Skeletal muscle satellite cell (primary cell): ENCODE measurements around the gene MYO7B.

Source experiments
- H3K27me3 ChIP-seq: 2 replicates; pipeline ENCODE4 v1.7.0; 2013; ENCODE audit warnings: low read length; ENCODE audit not compliant: control insufficient read depth, insufficient read depth
- H3K36me3 ChIP-seq: 2 replicates; pipeline ENCODE4 v1.7.0; 2013; ENCODE audit warnings: mild to moderate bottlenecking, control low read depth, low read length; ENCODE audit not compliant: insufficient read depth
- H3K4me1 ChIP-seq: 2 replicates; pipeline ENCODE4 v1.7.0; 2013; ENCODE audit warnings: low read length; ENCODE audit not compliant: control insufficient read depth, insufficient read depth
- H3K4me2 ChIP-seq: 2 replicates; pipeline ENCODE4 v1.7.0; 2013; ENCODE audit warnings: mild to moderate bottlenecking, low read length
- H3K4me3 ChIP-seq: 2 replicates; pipeline ENCODE4 v1.7.0; 2013; ENCODE audit warnings: low read length
- H3K9ac ChIP-seq: 2 replicates; pipeline ENCODE4 v1.7.0; 2013; ENCODE audit warnings: mild to moderate bottlenecking, low read depth, low read length, moderate library complexity
- H3K9me3 ChIP-seq: replicated peaks from 2 replicates; pipeline ENCODE4 v1.7.0; 2013; ENCODE audit warnings: mild to moderate bottlenecking, control low read depth, low read length

MYO7B gene

DNA sequence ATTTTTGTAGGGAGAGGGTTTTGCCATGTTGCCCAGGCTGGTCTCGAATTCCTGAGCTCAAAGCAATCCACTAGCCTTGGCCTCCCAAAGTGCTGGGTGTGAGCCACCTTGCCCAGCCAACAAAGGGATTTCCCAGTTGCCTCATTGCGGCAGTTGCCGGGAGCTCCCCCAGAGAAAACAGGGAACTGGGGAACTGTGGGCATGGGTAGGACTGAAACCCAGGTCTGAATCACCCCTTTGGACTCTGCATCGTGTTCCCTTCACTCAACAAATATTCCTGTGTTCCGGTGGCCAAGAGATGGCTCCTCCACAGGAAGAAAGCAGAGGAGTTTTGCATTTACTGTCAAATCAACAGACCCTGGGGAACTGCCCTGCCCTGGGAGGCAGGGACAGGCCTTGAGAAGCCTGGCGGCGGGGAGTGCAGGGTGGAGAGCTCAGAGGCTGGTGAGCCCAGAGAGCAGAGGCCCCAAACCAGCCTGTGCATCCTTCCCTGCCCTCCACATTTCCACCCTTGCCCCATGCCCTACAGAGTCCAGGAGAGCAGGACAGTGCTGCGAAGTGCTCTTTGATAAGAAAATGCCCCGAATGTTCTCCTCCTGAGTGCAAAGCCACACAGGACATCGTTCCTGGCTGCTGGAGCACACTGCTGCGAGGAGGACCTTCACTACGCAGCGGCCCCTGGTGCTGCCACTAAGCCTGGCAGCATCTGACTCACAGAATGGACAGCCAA is 24.9 kb downstream of the MYO7B start:
- Histone ChIP-seq H3K36me3 (no peaks in the 10 kb centered on the region), H3K4me1 (peaks cover 26% of the 10 kb centered on the region), H3K9me3 (no peaks in the 10 kb centered on the region), H3K4me3 (peak overlapping the region; percentile 12), H3K27me3 (peaks cover 7% of the 10 kb centered on the region), H3K4me2 (peak overlapping the region; percentile 61), H3K9ac (peak overlapping the region; percentile 18)

DNA sequence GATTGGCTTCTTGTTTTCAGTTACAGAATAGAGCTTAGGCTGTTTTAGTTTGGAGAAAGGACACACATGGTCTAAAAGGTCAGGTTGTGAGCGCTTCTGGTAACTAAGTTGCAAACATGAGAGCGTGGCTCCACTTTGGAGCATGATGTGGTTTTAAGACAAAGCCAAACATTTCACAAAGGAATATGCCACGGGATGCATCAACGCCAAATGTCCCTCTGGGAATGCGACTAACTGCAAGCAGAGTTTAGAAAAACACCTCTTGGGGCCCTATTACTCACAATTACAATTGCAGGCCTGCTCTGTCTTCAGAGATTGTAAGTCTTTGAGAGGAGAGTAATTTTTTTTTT is 25.4 kb downstream of the MYO7B start:
- Histone ChIP-seq H3K4me3 (no peak overlapping the region), H3K36me3 (no peaks in the 10 kb centered on the region), H3K27me3 (peaks cover 3% of the 10 kb centered on the region), H3K4me1 (peaks cover 26% of the 10 kb centered on the region), H3K9me3 (no peaks in the 10 kb centered on the region), H3K4me2 (peak overlapping the region; percentile 61), H3K9ac (no peak overlapping the region)

DNA sequence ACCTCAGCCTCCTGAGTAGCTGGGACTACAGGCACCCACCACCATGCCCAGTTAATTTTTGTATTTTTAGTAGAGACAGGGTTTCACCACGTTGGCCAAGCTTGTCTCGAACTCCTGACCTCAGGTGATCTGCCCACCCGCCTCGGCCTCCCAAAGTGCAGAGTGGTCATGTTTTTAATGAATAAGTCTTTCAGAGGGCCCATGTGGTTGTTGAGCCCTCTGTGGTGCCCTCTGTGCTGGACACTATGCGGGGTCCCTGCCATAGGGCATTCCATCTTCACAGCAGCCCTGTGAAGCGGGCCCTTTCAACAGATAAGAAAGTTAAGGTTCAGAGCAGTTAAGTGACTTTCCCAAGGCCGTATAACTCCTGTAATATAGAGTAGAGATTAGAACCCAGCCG is 25.9 kb downstream of the MYO7B start:
- Histone ChIP-seq H3K9me3 (no peaks in the 10 kb centered on the region), H3K4me3 (no peak overlapping the region), H3K36me3 (no peaks in the 10 kb centered on the region), H3K9ac (no peak overlapping the region), H3K27me3 (no peaks in the 10 kb centered on the region), H3K4me1 (peaks cover 26% of the 10 kb centered on the region), H3K4me2 (no peak overlapping the region)

DNA sequence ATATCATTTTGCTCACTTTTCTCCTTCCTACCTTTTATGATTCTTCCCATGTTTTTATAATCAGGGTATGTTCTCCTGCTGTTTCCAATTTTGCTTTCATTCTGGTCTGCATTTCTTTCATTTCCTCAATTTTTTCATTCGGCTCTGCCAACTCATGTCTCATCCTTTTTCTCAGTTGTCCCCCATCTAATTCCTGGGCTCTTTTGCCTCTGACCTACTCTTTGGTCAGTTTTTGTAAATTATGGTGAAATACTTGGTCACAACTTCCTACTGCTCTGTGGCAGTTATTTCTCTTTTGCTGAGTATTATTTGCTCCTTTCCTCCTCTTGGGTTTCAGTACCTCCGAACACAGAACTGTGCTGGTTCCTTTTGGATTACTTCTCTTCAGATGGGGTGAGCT is 27.5 kb downstream of the MYO7B start:
- Histone ChIP-seq H3K9ac (no peak overlapping the region), H3K9me3 (no peaks in the 10 kb centered on the region), H3K4me2 (no peak overlapping the region), H3K4me1 (peaks cover 28% of the 10 kb centered on the region), H3K36me3 (no peaks in the 10 kb centered on the region), H3K27me3 (no peaks in the 10 kb centered on the region), H3K4me3 (no peak overlapping the region)

DNA sequence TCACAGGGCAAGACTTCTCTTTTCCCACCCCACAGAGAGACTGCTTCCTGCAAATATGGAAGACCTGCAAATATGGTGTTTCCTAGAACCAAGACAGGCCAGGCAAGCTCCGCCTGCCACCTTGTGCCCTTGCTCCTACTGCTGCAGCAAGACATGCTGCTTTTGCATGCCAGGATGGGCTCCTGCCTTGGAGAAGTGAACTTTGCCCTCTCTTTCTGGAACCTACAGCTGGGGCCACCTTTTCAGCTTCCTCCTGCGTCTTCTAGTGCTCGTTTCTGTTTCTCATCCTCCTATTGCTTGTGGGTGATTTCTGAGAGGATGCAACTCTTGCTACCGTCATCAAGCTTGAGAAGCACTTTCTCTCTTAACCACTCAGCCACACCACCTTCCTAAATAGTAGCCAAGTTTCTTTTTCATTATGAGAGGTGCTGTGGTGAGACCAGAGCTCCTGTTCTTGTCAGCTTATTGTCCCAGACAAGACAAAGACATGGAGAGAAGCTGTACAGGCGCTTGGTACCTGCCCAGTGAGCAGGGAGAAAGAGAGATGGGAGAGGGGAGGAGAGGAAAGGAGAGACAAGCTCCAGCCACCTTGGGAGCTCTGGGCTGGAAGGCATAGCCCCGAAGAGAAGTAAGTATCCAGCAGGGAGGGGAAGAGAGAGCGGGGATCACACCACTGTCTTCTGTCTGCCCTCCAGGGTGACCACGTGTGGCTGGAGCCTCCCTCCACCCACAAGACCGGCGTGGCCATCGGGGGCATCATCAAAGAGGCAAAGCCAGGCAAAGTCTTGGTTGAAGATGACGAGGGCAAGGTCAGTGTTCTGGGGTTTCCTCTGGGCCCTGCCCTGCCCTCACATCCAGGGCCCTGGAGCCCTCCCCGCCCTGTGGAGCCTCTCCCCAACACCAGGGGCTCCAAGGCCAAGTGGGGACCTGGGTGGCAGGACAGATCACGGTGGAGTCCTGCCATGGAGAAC is 28.3 kb downstream of the MYO7B start:
- H3K4me1 ChIP-seq, result peaks cover 36% of the 10 kb centered on the region
- no peak overlapping the region for H3K4me3 ChIP-seq
- no peak overlapping the region for H3K9ac ChIP-seq
- no peaks in the 10 kb centered on the region for H3K9me3 ChIP-seq
- no peaks in the 10 kb centered on the region for H3K36me3 ChIP-seq
- no peak overlapping the region for H3K4me2 ChIP-seq
- no peaks in the 10 kb centered on the region for H3K27me3 ChIP-seq

DNA sequence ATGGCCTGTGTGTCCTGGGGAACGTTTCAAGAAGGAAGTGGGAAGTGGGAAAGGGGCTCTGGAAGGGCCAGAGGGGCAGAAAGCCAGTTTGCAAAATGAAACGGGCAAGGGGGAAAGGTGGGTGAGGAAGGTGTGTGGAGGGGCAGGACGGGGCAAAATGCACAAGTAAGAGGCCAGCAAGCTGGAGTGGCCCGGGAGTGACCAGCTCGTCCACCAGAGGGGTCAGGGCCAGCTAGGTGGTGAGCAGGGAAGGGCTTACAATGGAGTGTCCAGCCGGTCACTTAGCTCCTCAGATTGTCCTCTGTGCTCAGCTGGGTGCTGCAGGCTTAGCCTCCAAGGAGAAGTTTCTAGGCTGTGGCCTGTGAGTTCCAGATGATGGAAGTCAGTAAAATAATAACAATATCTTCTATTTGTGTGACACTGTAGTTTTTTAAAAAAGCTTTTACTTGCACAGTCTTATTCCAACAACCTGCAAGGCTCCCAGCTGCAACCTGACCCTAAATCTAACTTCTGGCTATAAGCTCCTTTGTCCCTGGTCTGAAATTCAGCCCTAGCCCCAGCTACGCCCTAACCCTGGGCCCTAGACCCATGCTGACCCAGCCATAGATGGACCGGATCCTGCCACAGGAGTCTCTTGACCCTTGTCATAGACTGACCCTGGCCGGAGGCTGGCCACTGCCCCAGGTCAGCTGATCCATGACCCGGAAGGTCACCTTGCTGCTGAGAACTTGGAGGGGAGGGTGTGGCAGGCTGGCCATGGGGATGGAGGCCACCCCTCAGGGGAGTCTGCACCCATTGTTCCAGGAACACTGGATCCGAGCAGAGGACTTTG is 29.2 kb downstream of the MYO7B start:
- Histone ChIP-seq H3K27me3 (no peaks in the 10 kb centered on the region), H3K4me3 (no peak overlapping the region), H3K9me3 (no peaks in the 10 kb centered on the region), H3K36me3 (no peaks in the 10 kb centered on the region), H3K4me1 (peaks cover 42% of the 10 kb centered on the region), H3K4me2 (no peak overlapping the region), H3K9ac (no peak overlapping the region)

DNA sequence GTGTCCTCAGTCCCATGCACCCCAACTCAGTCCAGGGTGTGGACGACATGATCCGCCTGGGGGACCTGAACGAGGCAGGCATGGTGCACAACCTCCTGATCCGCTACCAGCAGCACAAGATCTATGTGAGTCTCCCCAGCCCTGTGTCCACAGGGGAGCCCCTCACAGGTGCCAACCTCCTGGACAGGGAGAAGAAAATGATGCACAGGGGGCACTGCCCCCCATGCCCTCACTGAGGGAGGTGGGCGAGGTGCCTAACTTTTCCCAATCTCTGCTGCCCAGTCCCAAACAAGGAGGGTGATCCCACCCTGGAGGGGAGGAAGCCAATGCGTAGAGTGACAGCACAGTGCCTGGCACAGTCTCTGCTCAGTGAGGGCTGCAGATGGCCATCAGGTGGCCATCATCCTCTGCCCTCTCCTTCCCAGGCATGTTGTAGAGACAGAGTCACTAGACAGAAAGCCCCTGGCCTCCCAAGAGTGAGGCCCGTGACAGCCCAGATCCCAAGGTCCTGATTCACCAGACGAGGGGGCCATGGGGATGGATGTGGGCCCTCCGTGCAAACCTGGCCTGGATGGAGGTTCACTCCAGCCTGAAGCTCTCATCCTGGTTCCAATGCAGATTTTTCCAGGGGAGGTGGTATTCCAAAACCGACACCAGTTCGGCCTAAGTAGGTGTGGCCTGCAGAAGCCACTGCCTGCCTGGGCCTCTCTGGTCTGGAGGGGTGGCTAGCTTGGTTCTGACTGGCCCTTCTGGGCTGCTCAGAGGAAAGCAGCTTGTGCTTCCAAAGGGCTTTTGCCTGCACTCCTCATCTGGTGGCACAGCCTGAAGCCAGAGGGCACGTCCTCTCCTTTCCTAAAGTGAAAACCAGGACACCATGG is 30.0 kb downstream of the MYO7B start:
- H3K9ac ChIP-seq, result no peak overlapping the region
- H3K36me3 ChIP-seq, result no peaks in the 10 kb centered on the region
- H3K4me2 ChIP-seq, result no peak overlapping the region
- no peaks in the 10 kb centered on the region for H3K27me3 ChIP-seq
- H3K4me1 ChIP-seq, result peaks cover 42% of the 10 kb centered on the region
- no peak overlapping the region for H3K4me3 ChIP-seq
- H3K9me3 ChIP-seq, result no peaks in the 10 kb centered on the region

DNA sequence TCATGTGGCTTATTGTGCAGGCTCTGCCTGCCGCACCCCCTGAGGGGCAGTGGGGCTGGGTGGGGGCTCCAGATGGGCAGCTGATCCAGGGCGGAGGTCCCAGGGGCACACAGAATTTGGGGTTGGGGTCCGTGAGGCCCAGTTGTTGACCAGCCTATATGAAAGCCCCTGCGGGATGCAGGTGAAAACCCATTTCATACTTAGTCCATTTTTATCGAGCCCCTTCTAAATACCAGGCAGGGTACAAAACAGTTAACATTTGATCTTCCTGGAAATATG is 30.6 kb downstream of the MYO7B start:
- Histone ChIP-seq H3K4me3 (no peak overlapping the region), H3K36me3 (no peaks in the 10 kb centered on the region), H3K4me1 (peaks cover 42% of the 10 kb centered on the region), H3K9me3 (no peaks in the 10 kb centered on the region), H3K27me3 (no peaks in the 10 kb centered on the region), H3K9ac (no peak overlapping the region), H3K4me2 (no peak overlapping the region)

DNA sequence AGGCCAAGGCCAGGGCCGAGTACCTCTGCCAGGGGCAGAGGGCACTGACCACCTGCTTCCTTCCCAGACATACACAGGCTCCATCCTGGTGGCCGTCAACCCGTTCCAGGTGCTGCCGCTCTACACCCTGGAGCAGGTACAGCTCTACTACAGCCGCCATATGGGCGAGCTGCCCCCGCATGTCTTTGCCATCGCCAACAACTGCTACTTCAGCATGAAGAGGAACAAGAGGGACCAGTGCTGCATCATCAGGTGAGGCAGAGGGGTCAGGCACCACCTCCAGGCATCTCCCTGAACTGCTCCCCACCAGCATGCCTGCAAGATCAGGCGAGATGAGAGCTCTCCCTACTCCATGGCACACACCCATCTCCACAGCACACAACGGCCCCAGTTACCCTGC is 31.1 kb downstream of the MYO7B start:
- no peak overlapping the region for H3K4me3 ChIP-seq
- no peaks in the 10 kb centered on the region for H3K36me3 ChIP-seq
- no peaks in the 10 kb centered on the region for H3K27me3 ChIP-seq
- H3K9me3 ChIP-seq, result no peaks in the 10 kb centered on the region
- H3K9ac ChIP-seq, result no peak overlapping the region
- H3K4me1 ChIP-seq, result peaks cover 39% of the 10 kb centered on the region
- no peak overlapping the region for H3K4me2 ChIP-seq

DNA sequence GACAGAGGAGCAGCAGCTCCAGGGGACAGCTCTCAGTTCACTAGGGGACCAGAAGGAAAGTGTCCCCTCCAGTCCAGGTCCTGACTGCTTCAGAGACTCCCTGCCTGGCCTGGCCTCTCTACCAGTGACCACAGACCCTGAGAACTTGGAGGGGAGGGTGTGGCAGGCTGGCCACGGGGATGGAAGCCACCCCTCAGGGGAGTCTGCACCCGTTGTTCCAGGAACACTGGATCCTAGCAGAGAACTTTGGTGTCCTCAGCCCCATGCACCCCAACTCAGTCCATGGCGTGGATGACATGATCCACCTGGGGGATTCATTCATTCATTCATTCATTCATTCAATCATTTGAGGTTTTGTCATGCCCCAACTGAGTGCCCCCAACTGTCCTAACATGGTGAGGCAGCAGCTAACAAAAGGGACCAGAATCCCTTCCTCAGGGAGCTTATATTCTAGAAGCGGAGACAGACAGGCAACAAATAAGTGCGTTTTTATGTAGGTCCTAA is 31.9 kb downstream of the MYO7B start:
- Histone ChIP-seq H3K27me3 (no peaks in the 10 kb centered on the region), H3K4me1 (peaks cover 35% of the 10 kb centered on the region)

More for the DNA sequence above, 31.9 kb downstream of the MYO7B start:
- no peak overlapping the region for H3K4me3 ChIP-seq
- H3K4me2 ChIP-seq, result no peak overlapping the region
- no peak overlapping the region for H3K9ac ChIP-seq
- no peaks in the 10 kb centered on the region for H3K36me3 ChIP-seq
- no peaks in the 10 kb centered on the region for H3K9me3 ChIP-seq
